ENCODE measurements around the gene AHNAK. TPM values are rescaled to one million over a fixed set of nuclear protein-coding genes. Genes with fewer than 3 reads are reported as not detected.

The AHNAK gene
- polyA plus RNA-seq, 2 of the 4 experiments (the other 2 are of a cell fraction): 43.3 to 82.0 TPM

- FAIRE-seq (no peak), DNase-seq (ENCODE audit: low read depth in 1 of 2, low spot score in 1 of 2) (no peak), ATAC-seq (no peak)
- H3K4me2 ChIP-seq: no peak overlapping the region
- no peak overlapping the region for H3K4me3 ChIP-seq
- H3K9me3 ChIP-seq: no peaks in the 10 kb centered on the region
- WGBS (ENCODE audit: missing lambda C conversion rate): 83% methylated on average over 6 of the region's 6 CpGs
- peak overlapping the region in 1 of 2 experiments; percentile 78; a peak in 2 of 6 replicates for H3K27ac ChIP-seq
- CTCF ChIA-PET: interaction anchor here (0.8 to 6.2 kb wide), 9 partner anchors 7 to 160 kb away, joined by 3 to 51 read pairs (median 5); no protein-coding TSS in a partner anchor
- peaks cover 25% of the 10 kb centered on the region for H3K4me1 ChIP-seq
- POLR2A ChIA-PET: interaction anchor here (0.5 to 0.6 kb wide), 2 partner anchors 14 to 440 kb away, joined by 3 read pairs; no protein-coding TSS in a partner anchor
- TF ChIP-seq NFE2L2 (conservative IDR thresholded peaks at IDR 0.05; ENCODE audit: low read length): no peak
- no peak for TF ChIP-seq USF2 (IDR thresholded peaks at IDR 0.05)
- TF ChIP-seq ESRRA (IDR thresholded peaks at IDR 0.05; ENCODE audit: borderline replicate concordance, low read length): no peak
- TF ChIP-seq RNF2 (IDR thresholded peaks at IDR 0.05; ENCODE audit: borderline replicate concordance, low read depth): no peak
- TF ChIP-seq REST (IDR thresholded peaks at IDR 0.05): no peak
- TF ChIP-seq ZNF302 (CRISPR knock-in tag; IDR thresholded peaks at IDR 0.05): no peak
- no peak for TF ChIP-seq PBX3 (IDR thresholded peaks at IDR 0.05)
These were observed 146.3 kb downstream of the AHNAK start for GRCh38 chr11:62400281-62400680.

GRCh38 chr11:62399878-62400266 lies 146.7 kb downstream of the AHNAK start:
- TF ChIP-seq MYC (IDR thresholded peaks at IDR 0.05; ENCODE audit: borderline replicate concordance, low read length) (no peak), FOSB (CRISPR knock-in tag; IDR thresholded peaks at IDR 0.05) (no peak), NFE2L2 (conservative IDR thresholded peaks at IDR 0.05; ENCODE audit: low read length) (no peak), NR3C1 (IDR thresholded peaks at IDR 0.05) (no peak), EHMT2 (IDR thresholded peaks at IDR 0.05; ENCODE audit: low read depth) (no peak), MAZ (IDR thresholded peaks at IDR 0.05; ENCODE audit: borderline replicate concordance, low read depth, low read length) (no peak), HMGXB4 (CRISPR knock-in tag; IDR thresholded peaks at IDR 0.05; ENCODE audit: borderline replicate concordance) (no peak), SREBF2 (IDR thresholded peaks at IDR 0.05) (no peak)
- no peak for FAIRE-seq
- Histone ChIP-seq H3K27ac (peak overlapping the region in 1 of 2 experiments; percentile 78; a peak in 3 of 6 replicates), H3K9me3 (no peaks in the 10 kb centered on the region), H3K4me2 (no peak overlapping the region), H3K4me3 (no peak overlapping the region), H3K4me1 (peaks cover 28% of the 10 kb centered on the region)
- ATAC-seq: no peak
- CTCF ChIA-PET: interaction anchor here (1.1 to 4.6 kb wide), 7 partner anchors 10 to 161 kb away, joined by 3 to 29 read pairs (median 5); no protein-coding TSS in a partner anchor
- DNase-seq (ENCODE audit: low read depth in 1 of 2, low spot score in 1 of 2): no peak
- POLR2A ChIA-PET: no interaction called here
- 69% methylated on average over 6 of the region's 7 CpGs for WGBS (ENCODE audit: missing lambda C conversion rate)

Measured in A549 (cell line).